Naive thymus-derived CD8-positive, alpha-beta T cell (primary cell): ENCODE measurements around the gene TMEM201. TPM values are rescaled to one million over a fixed set of nuclear protein-coding genes. Genes with fewer than 3 reads are reported as not detected.

Experiments used
- ATAC-seq, 2 donors: fragments of 150-1000 bp; cut with Tn5 transposase in 1 of 2; sonication (Bioruptor Pico), chemical (Tn5 transposase) in 1 of 2; 1 replicate in 1 of 2; 2 replicates in 1 of 2; pipeline ENCODE4 v1.10.0; 2021; ENCODE audit warnings: mild to moderate bottlenecking in 2 of 2, moderate library complexity in 2 of 2
- POLR2A ChIA-PET: fragments of 350-600 bp; sonication (Branson Sonifier 250); formaldehyde crosslinking; loops from one replicate; lab custom pipeline; 2021; ENCODE audit warnings: antibody characterized with exemption; lab: Charles Lee
- DNase-seq, 10 donors: peaks; one replicate each; pipeline versions ENCODE4 v3.0.0 to v3.0.0-alpha.2; 2020 to 2022
- H3K27ac Mint-ChIP-seq, 10 donors: one replicate each; pipeline ENCODE4 v1.8.0; 2020 to 2022; ENCODE audit warnings: mild to moderate bottlenecking in 10 of 10, mixed read lengths in 10 of 10, moderate library complexity in 4 of 10, inconsistent platforms in 1 of 10
- H3K27me3 Mint-ChIP-seq, 5 donors: one replicate each; pipeline ENCODE4 v1.8.0; 2021 to 2022; ENCODE audit warnings: mixed read lengths in 5 of 5
- H3K36me3 Mint-ChIP-seq, 3 donors: one replicate each; pipeline ENCODE4 v1.8.0; 2020 to 2022; ENCODE audit warnings: mixed read lengths in 3 of 3, mild to moderate bottlenecking in 2 of 3, inconsistent platforms in 1 of 3
- H3K4me1 Mint-ChIP-seq, 4 donors: one replicate each; pipeline ENCODE4 v1.8.0; 2021 to 2022; ENCODE audit warnings: mixed read lengths in 4 of 4
- H3K4me3 Mint-ChIP-seq, 10 donors: one replicate each; pipeline ENCODE4 v1.8.0; 2020 to 2022; ENCODE audit warnings: mild to moderate bottlenecking in 10 of 10, mixed read lengths in 10 of 10, moderate library complexity in 6 of 10, inconsistent platforms in 1 of 10
- H3K9me3 Mint-ChIP-seq, 9 donors: one replicate each; pipeline ENCODE4 v1.8.0; 2020 to 2022; ENCODE audit warnings: mixed read lengths in 9 of 9, mild to moderate bottlenecking in 3 of 9, inconsistent platforms in 1 of 9, moderate library complexity in 1 of 9
- polyA plus RNA-seq, 3 donors: library from polyadenylated mRNA; unstranded; fragments of 300-500 nt; fragmentation: Illumina TruSeq; gene quantifications; one replicate each; pipeline ENCODE4 v1.2.3, GENCODE V29; 2021
- total RNA-seq, 8 experiments: library from RNA in 2 of 8; stranded (reverse) in 2 of 8; gene quantifications; one replicate each; pipeline ENCODE4 v1.2.3 and lab custom pipeline; 2021 to 2026

Gene TMEM201
- total and polyA plus RNA-seq, 5 experiments from 2014 or later, result 0.73 to 9.2 (median 2.2) TPM

GRCh38 chr1:9595156-9595967 is 6.7 kb downstream of the TMEM201 start:
- Mint-ChIP-seq H3K27ac (peak overlapping the region in 1 of 10 donors; percentile 53), H3K27me3 (no peaks in the 10 kb centered on the region), H3K4me1 (peaks cover 11 to 23% (median 18%) of the 10 kb centered on the region in 4 donors), H3K36me3 (peaks cover 0 to 10% (median 1%) of the 10 kb centered on the region in 3 donors), H3K4me3 (no peak overlapping the region), H3K9me3 (no peaks in the 10 kb centered on the region)
- no peak for ATAC-seq
- DNase-seq, result no peak
- POLR2A ChIA-PET, result no interaction called here

- Mint-ChIP-seq H3K4me1 (peaks cover 8 to 17% (median 13%) of the 10 kb centered on the region in 4 donors), H3K27me3 (no peaks in the 10 kb centered on the region), H3K27ac (no peak overlapping the region), H3K4me3 (no peak overlapping the region), H3K9me3 (no peaks in the 10 kb centered on the region), H3K36me3 (peaks cover 0 to 14% (median 1%) of the 10 kb centered on the region in 3 donors)
- POLR2A ChIA-PET, result no interaction called here
- ATAC-seq (no peak), DNase-seq (no peak)
These were observed 7.2 kb downstream of the TMEM201 start for GRCh38 chr1:9595968-9596340.

GRCh38 chr1:9596415-9597123 is 7.9 kb downstream of the TMEM201 start:
- no peak overlapping the region for H3K4me3 Mint-ChIP-seq
- no peaks in the 10 kb centered on the region for H3K9me3 Mint-ChIP-seq
- POLR2A ChIA-PET, result no interaction called here
- ATAC-seq (no peak), DNase-seq (no peak)
- H3K36me3 Mint-ChIP-seq, result peaks cover 0 to 16% (median 1%) of the 10 kb centered on the region in 3 donors
- H3K27ac Mint-ChIP-seq, result peak overlapping the region in 2 of 10 donors; percentile 59 to 69
- peaks cover 8 to 16% (median 13%) of the 10 kb centered on the region in 4 donors for H3K4me1 Mint-ChIP-seq
- H3K27me3 Mint-ChIP-seq, result no peaks in the 10 kb centered on the region

GRCh38 chr1:9597361-9598315 is 8.9 kb downstream of the TMEM201 start:
- Mint-ChIP-seq H3K9me3 (no peaks in the 10 kb centered on the region), H3K27ac (peak overlapping the region in 1 of 10 donors; percentile 32), H3K4me1 (peaks cover 6 to 11% (median 10%) of the 10 kb centered on the region in 4 donors), H3K36me3 (peaks cover 0 to 17% (median 1%) of the 10 kb centered on the region in 3 donors), H3K27me3 (no peaks in the 10 kb centered on the region), H3K4me3 (no peak overlapping the region)
- ATAC-seq, result no peak
- no peak for DNase-seq
- POLR2A ChIA-PET, result no interaction called here

GRCh38 chr1:9598316-9598700 is 9.6 kb downstream of the TMEM201 start:
- Mint-ChIP-seq H3K36me3 (peaks cover 0 to 21% (median 1%) of the 10 kb centered on the region in 3 donors), H3K27me3 (no peaks in the 10 kb centered on the region), H3K4me3 (no peak overlapping the region), H3K27ac (no peak overlapping the region), H3K9me3 (no peaks in the 10 kb centered on the region), H3K4me1 (peaks cover 4 to 6% (median 4%) of the 10 kb centered on the region in 4 donors)
- DNase-seq (no peak), ATAC-seq (no peak)
- POLR2A ChIA-PET, result no interaction called here

- H3K27me3 Mint-ChIP-seq, result no peaks in the 10 kb centered on the region
- H3K36me3 Mint-ChIP-seq, result peaks cover 0 to 23% (median 1%) of the 10 kb centered on the region in 3 donors
- ATAC-seq (no peak), DNase-seq (no peak)
- H3K9me3 Mint-ChIP-seq, result no peaks in the 10 kb centered on the region
- H3K4me1 Mint-ChIP-seq, result peaks cover 0 to 2% (median 0%) of the 10 kb centered on the region in 4 donors
- no peak overlapping the region for H3K4me3 Mint-ChIP-seq
- H3K27ac Mint-ChIP-seq, result no peak overlapping the region
- POLR2A ChIA-PET, result interaction anchor here (0.5 kb wide), 2 partner anchors 12 to 861 kb away, joined by 4 to 7 read pairs; no protein-coding TSS in a partner anchor
These were observed 11.0 kb downstream of the TMEM201 start for GRCh38 chr1:9599741-9600140.

- H3K27me3 Mint-ChIP-seq, result no peaks in the 10 kb centered on the region
- peaks cover 0 to 24% (median 1%) of the 10 kb centered on the region in 3 donors for H3K36me3 Mint-ChIP-seq
- DNase-seq (no peak), ATAC-seq (no peak)
- no peak overlapping the region for H3K27ac Mint-ChIP-seq
- H3K4me1 Mint-ChIP-seq, result no peaks in the 10 kb centered on the region
- H3K4me3 Mint-ChIP-seq, result no peak overlapping the region
- no peaks in the 10 kb centered on the region for H3K9me3 Mint-ChIP-seq
- POLR2A ChIA-PET, result no interaction called here
These were observed 12.4 kb downstream of the TMEM201 start for GRCh38 chr1:9600861-9601834.

- DNase-seq, result no peak
These were observed 13.5 kb downstream of the TMEM201 start for GRCh38 chr1:9601942-9602793.

GRCh38 chr1:9602794-9603167 is 14.1 kb downstream of the TMEM201 start:
- POLR2A ChIA-PET, result interaction anchor here (0.6 kb wide), 1 partner anchor 288 kb away, joined by 5 read pairs; no protein-coding TSS in a partner anchor
- Mint-ChIP-seq H3K27ac (no peak overlapping the region), H3K4me1 (no peaks in the 10 kb centered on the region), H3K4me3 (no peak overlapping the region), H3K9me3 (no peaks in the 10 kb centered on the region), H3K36me3 (peaks cover 0 to 24% (median 1%) of the 10 kb centered on the region in 3 donors), H3K27me3 (no peaks in the 10 kb centered on the region)
- DNase-seq (no peak), ATAC-seq (no peak)

More at GRCh38 chr1:9601942-9602793, 13.5 kb downstream of the TMEM201 start:
- Mint-ChIP-seq H3K4me1 (no peaks in the 10 kb centered on the region), H3K36me3 (peaks cover 0 to 24% (median 1%) of the 10 kb centered on the region in 3 donors), H3K9me3 (no peaks in the 10 kb centered on the region), H3K4me3 (no peak overlapping the region), H3K27ac (no peak overlapping the region), H3K27me3 (no peaks in the 10 kb centered on the region)
- POLR2A ChIA-PET, result no interaction called here
- no peak for ATAC-seq

- Mint-ChIP-seq H3K4me3 (no peak overlapping the region), H3K36me3 (peaks cover 0 to 22% (median 1%) of the 10 kb centered on the region in 3 donors)
These were observed 14.6 kb downstream of the TMEM201 start for GRCh38 chr1:9603307-9603706.

More at GRCh38 chr1:9603307-9603706, 14.6 kb downstream of the TMEM201 start:
- no peaks in the 10 kb centered on the region for H3K4me1 Mint-ChIP-seq
- POLR2A ChIA-PET, result interaction anchor here (0.6 kb wide), 1 partner anchor 287 kb away, joined by 5 read pairs; no protein-coding TSS in a partner anchor
- DNase-seq (no peak), ATAC-seq (no peak)
- no peaks in the 10 kb centered on the region for H3K9me3 Mint-ChIP-seq
- H3K27ac Mint-ChIP-seq, result no peak overlapping the region
- H3K27me3 Mint-ChIP-seq, result no peaks in the 10 kb centered on the region
